H9 (cell line): ENCODE measurements around the gene IGF2R. TPM values are rescaled to one million over a fixed set of nuclear protein-coding genes. Genes with fewer than 3 reads are reported as not detected.

ENCODE experiments used
- DNase-seq: peaks from one replicate; pipeline ENCODE4 v3.0.0-alpha.2; 2017
- H2AFZ ChIP-seq: one replicate; pipeline ENCODE4 v1.6.1; 2013; ENCODE audit warnings: mild to moderate bottlenecking, low read length, control low read depth, moderate library complexity
- H2AK5ac ChIP-seq: 2 replicates; pipeline ENCODE4 v1.6.1; 2013; ENCODE audit warnings: low read length, control low read depth, mixed read lengths; ENCODE audit not compliant: insufficient read length
- H2BK120ac ChIP-seq: one replicate; pipeline ENCODE4 v1.6.1; 2013; ENCODE audit warnings: low read depth, mild to moderate bottlenecking, low read length, control low read depth, inconsistent platforms; ENCODE audit not compliant: poor library complexity, severe bottlenecking
- H2BK12ac ChIP-seq: 2 replicates; pipeline ENCODE4 v1.6.1; 2013; ENCODE audit warnings: low read length, control low read depth, mixed read lengths, low read depth; ENCODE audit not compliant: insufficient read length
- H2BK15ac ChIP-seq: 2 replicates; pipeline ENCODE4 v1.6.1; 2013; ENCODE audit warnings: low read depth, low read length, control low read depth
- H2BK20ac ChIP-seq: one replicate; pipeline ENCODE4 v1.6.1; 2013; ENCODE audit warnings: low read depth, mild to moderate bottlenecking, low read length, control low read depth, inconsistent platforms; ENCODE audit not compliant: poor library complexity, severe bottlenecking
- H2BK5ac ChIP-seq: 2 replicates; pipeline ENCODE4 v1.6.1; 2013; ENCODE audit warnings: low read length, control low read depth, mixed read lengths; ENCODE audit not compliant: insufficient read length
- H3K14ac ChIP-seq: 2 replicates; pipeline ENCODE4 v1.6.1; 2013; ENCODE audit warnings: low read length, control low read depth; ENCODE audit not compliant: insufficient read depth
- H3K18ac ChIP-seq: 2 replicates; pipeline ENCODE4 v1.6.1; 2013; ENCODE audit warnings: low read depth, mild to moderate bottlenecking, mixed read lengths, low read length, control low read depth; ENCODE audit not compliant: insufficient read length
- H3K23ac ChIP-seq: 2 replicates; pipeline ENCODE4 v1.6.1; 2013; ENCODE audit warnings: low read length, control low read depth, mixed read lengths, low read depth; ENCODE audit not compliant: insufficient read length
- H3K23me2 ChIP-seq: 2 replicates; pipeline ENCODE4 v1.6.1; 2013; ENCODE audit warnings: low read depth, mild to moderate bottlenecking, mixed read lengths, low read length, control low read depth; ENCODE audit not compliant: insufficient read length, poor library complexity, severe bottlenecking
- H3K27ac ChIP-seq: 2 replicates; pipeline ENCODE4 v1.5.1; 2013; ENCODE audit warnings: low read length, control low read depth, mixed read lengths, low read depth; ENCODE audit not compliant: insufficient read length
- H3K27me3 ChIP-seq: 2 replicates; pipeline ENCODE4 v1.6.1; 2013; ENCODE audit warnings: low read length, control low read depth, inconsistent platforms; ENCODE audit not compliant: insufficient read depth
- H3K4ac ChIP-seq: 2 replicates; pipeline ENCODE4 v1.6.1; 2013; ENCODE audit warnings: low read depth, mild to moderate bottlenecking, control low read depth, inconsistent platforms, low read length, moderate library complexity
- H3K4me1 ChIP-seq: 2 replicates; pipeline ENCODE4 v1.6.1; 2013; ENCODE audit warnings: low read length, control low read depth, inconsistent platforms; ENCODE audit not compliant: insufficient read depth
- H3K4me2 ChIP-seq: 2 replicates; pipeline ENCODE4 v1.6.1; 2013; ENCODE audit warnings: low read length, control low read depth, mixed read lengths; ENCODE audit not compliant: insufficient read length, insufficient read depth
- H3K56ac ChIP-seq: 2 replicates; pipeline ENCODE4 v1.6.1; 2013; ENCODE audit warnings: low read depth, mild to moderate bottlenecking, mixed read lengths, low read length, control low read depth; ENCODE audit not compliant: insufficient read length
- H3K79me1 ChIP-seq: 2 replicates; pipeline ENCODE4 v1.6.1; 2013; ENCODE audit warnings: low read depth, mild to moderate bottlenecking, moderate library complexity, low read length, control low read depth, inconsistent platforms; ENCODE audit not compliant: insufficient read depth, poor library complexity, severe bottlenecking
- H3K79me2 ChIP-seq: 2 replicates; pipeline ENCODE4 v1.6.1; 2013; ENCODE audit warnings: low read length, control low read depth, inconsistent platforms; ENCODE audit not compliant: insufficient read depth
- H3K9ac ChIP-seq: 2 replicates; pipeline ENCODE4 v1.6.1; 2013; ENCODE audit warnings: low read length, control low read depth, mixed read lengths; ENCODE audit not compliant: insufficient read length; ENCODE audit errors: extremely low read depth
- H3K9me3 ChIP-seq: one replicate; pipeline ENCODE4 v1.6.1; 2013; ENCODE audit warnings: low read depth, low read length, inconsistent platforms; ENCODE audit not compliant: control insufficient read depth
- H3T11ph ChIP-seq: one replicate; pipeline ENCODE4 v1.6.1; 2013; ENCODE audit warnings: mild to moderate bottlenecking, low read length, control low read depth, inconsistent platforms
- H4K20me1 ChIP-seq: one replicate; pipeline ENCODE4 v1.6.1; 2013; ENCODE audit not compliant: control insufficient read depth, insufficient read length, insufficient read depth
- H4K5ac ChIP-seq: 2 replicates; pipeline ENCODE4 v1.6.1; 2013; ENCODE audit warnings: low read depth, mild to moderate bottlenecking, mixed read lengths, low read length, control low read depth; ENCODE audit not compliant: insufficient read length
- H4K8ac ChIP-seq: replicated peaks from 2 replicates; pipeline ENCODE4 v1.6.1; 2013; ENCODE audit warnings: low read length, control low read depth, mixed read lengths, low read depth; ENCODE audit not compliant: insufficient read length
- H4K91ac ChIP-seq: 2 replicates; pipeline ENCODE4 v1.6.1; 2013; ENCODE audit warnings: low read depth, mild to moderate bottlenecking, moderate library complexity, mixed read lengths, low read length, control low read depth; ENCODE audit not compliant: insufficient read length
- H3K27ac Mint-ChIP-seq, 3 experiments: 2 replicates in 2 of 3; 3 replicates in 1 of 3; pipeline ENCODE4 v1.8.0; 2020 to 2021; ENCODE audit warnings: mixed read lengths in 3 of 3, mild to moderate bottlenecking in 1 of 3, moderate library complexity in 1 of 3
- H3K27me3 Mint-ChIP-seq: 2 replicates; pipeline ENCODE4 v1.8.0; 2021; ENCODE audit warnings: low read depth, mild to moderate bottlenecking, moderate library complexity, mixed read lengths
- H3K36me3 Mint-ChIP-seq, 3 experiments: 2 replicates in 2 of 3; 3 replicates in 1 of 3; pipeline ENCODE4 v1.8.0; 2020 to 2021; ENCODE audit warnings: low read depth in 3 of 3, mixed read lengths in 3 of 3; ENCODE audit not compliant: insufficient read depth in 1 of 3
- H3K4me1 Mint-ChIP-seq, 2 experiments: 2 replicates each; pipeline ENCODE4 v1.8.0; 2020; ENCODE audit warnings: mixed read lengths in 2 of 2
- H3K4me3 Mint-ChIP-seq, 2 experiments: 2 replicates in 1 of 2; 3 replicates in 1 of 2; pipeline ENCODE4 v1.8.0; 2020 to 2021; ENCODE audit warnings: mild to moderate bottlenecking in 2 of 2, mixed read lengths in 2 of 2, moderate library complexity in 1 of 2
- H3K9me3 Mint-ChIP-seq, 2 experiments: 2 replicates in 1 of 2; 3 replicates in 1 of 2; pipeline ENCODE4 v1.8.0; 2020; ENCODE audit warnings: mild to moderate bottlenecking in 2 of 2, mixed read lengths in 2 of 2, moderate library complexity in 1 of 2
- WGBS: extraction: QIAGEN DNeasy Blood & Tissue Kit; methylation state at CpG from one replicate; pipeline ENCODE4 v1.1.7; 2013; ENCODE audit warnings: missing lambda C conversion rate, low lambda C conversion rate, mixed read lengths; ENCODE audit not compliant: insufficient read length; ENCODE audit errors: extremely low coverage; 5-methylcytosine and 5-hydroxymethylcytosine counted together
- total RNA-seq: library from RNA; stranded (reverse); gene quantifications from 2 replicates; pipeline ENCODE4 v1.2.1, GENCODE V29; 2021
- TF ChIP-seq, protein P1 (sequence below): fragments of 200-600 bp; sonication (generic); conservative IDR thresholded peaks from 3 replicates; pipeline ENCODE4 v1.8.0; 2021; ENCODE audit warnings: antibody characterized with exemption, mild to moderate bottlenecking

Gene IGF2R
- total RNA-seq, 1 experiment from 2014 or later = 66.7 TPM

GRCh38 chr6:160060920-160061447 is 92.1 kb downstream of the IGF2R start:
- Histone ChIP-seq H2BK20ac (no peak overlapping the region), H3K23me2 (no peaks in the 10 kb centered on the region), H3K9me3 (no peaks in the 10 kb centered on the region), H3K18ac (no peak overlapping the region), H2BK15ac (no peak overlapping the region), H3K56ac (no peak overlapping the region), H3K23ac (no peak overlapping the region), H4K20me1 (no peaks in the 10 kb centered on the region), H2AFZ (no peak overlapping the region), H3K4me2 (no peak overlapping the region), H3K27me3 (no peaks in the 10 kb centered on the region), H4K5ac (no peak overlapping the region), H2BK120ac (no peak overlapping the region), H2BK12ac (no peak overlapping the region), H3K14ac (no peak overlapping the region), H4K8ac (no peak overlapping the region), H3K79me1 (no peaks in the 10 kb centered on the region), H3K9ac (no peak overlapping the region), H3K4me1 (no peaks in the 10 kb centered on the region), H2AK5ac (no peak overlapping the region), H3K4ac (no peak overlapping the region), H4K91ac (no peak overlapping the region), H3K79me2 (no peaks in the 10 kb centered on the region), H2BK5ac (no peak overlapping the region), H3K27ac (no peak overlapping the region), H3T11ph (no peak overlapping the region)
- no CpG with 5 or more reads among the region's 4 CpGs for WGBS
- Mint-ChIP-seq H3K36me3 (peaks cover 40 to 85% (median 76%) of the 10 kb centered on the region in 3 experiments), H3K27me3 (no peaks in the 10 kb centered on the region), H3K4me1 (no peaks in the 10 kb centered on the region), H3K4me3 (no peak overlapping the region), H3K9me3 (no peaks in the 10 kb centered on the region), H3K27ac (no peak overlapping the region)
- DNase-seq = no peak
- TF ChIP-seq, protein P1, sequence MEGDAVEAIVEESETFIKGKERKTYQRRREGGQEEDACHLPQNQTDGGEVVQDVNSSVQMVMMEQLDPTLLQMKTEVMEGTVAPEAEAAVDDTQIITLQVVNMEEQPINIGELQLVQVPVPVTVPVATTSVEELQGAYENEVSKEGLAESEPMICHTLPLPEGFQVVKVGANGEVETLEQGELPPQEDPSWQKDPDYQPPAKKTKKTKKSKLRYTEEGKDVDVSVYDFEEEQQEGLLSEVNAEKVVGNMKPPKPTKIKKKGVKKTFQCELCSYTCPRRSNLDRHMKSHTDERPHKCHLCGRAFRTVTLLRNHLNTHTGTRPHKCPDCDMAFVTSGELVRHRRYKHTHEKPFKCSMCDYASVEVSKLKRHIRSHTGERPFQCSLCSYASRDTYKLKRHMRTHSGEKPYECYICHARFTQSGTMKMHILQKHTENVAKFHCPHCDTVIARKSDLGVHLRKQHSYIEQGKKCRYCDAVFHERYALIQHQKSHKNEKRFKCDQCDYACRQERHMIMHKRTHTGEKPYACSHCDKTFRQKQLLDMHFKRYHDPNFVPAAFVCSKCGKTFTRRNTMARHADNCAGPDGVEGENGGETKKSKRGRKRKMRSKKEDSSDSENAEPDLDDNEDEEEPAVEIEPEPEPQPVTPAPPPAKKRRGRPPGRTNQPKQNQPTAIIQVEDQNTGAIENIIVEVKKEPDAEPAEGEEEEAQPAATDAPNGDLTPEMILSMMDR = no peak
